H1 (cell line): ENCODE results near the gene WASHC3. TPM values are rescaled to one million over a fixed set of nuclear protein-coding genes. Genes with fewer than 3 reads are reported as not detected.

Experiments used
- CTCF ChIA-PET: fragments of 300-600 bp; sonication (Branson Sonifier 250); formaldehyde crosslinking; loops from one replicate; lab custom pipeline; 2021; ENCODE audit not compliant: partially characterized antibody; lab: Charles Lee
- POLR2A ChIA-PET: fragments of 300-600 bp; sonication (Branson Sonifier 250); formaldehyde crosslinking; loops from one replicate; lab custom pipeline; 2021; ENCODE audit warnings: inconsistent platforms; ENCODE audit not compliant: partially characterized antibody; lab: Charles Lee
- DNase-seq, 2 experiments: peaks; one replicate each; pipeline versions ENCODE4 v3.0.0 to v3.0.0-alpha.2; 2010 to 2022; ENCODE audit warnings: low spot score in 2 of 2, low read depth in 1 of 2, mixed read lengths in 1 of 2
- FAIRE-seq: peaks from 2 replicates; lab custom pipeline; 2011; peaks lifted over from hg19 to GRCh38; lab: Jason Lieb, UNC
- H2AFZ ChIP-seq: 2 replicates; pipeline ENCODE4 v1.8.1; 2012; ENCODE audit warnings: low read length, inconsistent platforms
- H2AK5ac ChIP-seq: 2 replicates; pipeline ENCODE4 v1.6.1; 2013; ENCODE audit warnings: low read depth, low read length
- H2BK120ac ChIP-seq: replicated peaks from 2 replicates; pipeline ENCODE3; 2013; ENCODE audit warnings: low read depth, low read length, inconsistent platforms
- H2BK12ac ChIP-seq: 2 replicates; pipeline ENCODE4 v1.6.1; 2013; ENCODE audit warnings: low read depth, low read length
- H2BK15ac ChIP-seq: 2 replicates; pipeline ENCODE4 v1.6.1; 2013; ENCODE audit warnings: low read length
- H2BK20ac ChIP-seq: 2 replicates; pipeline ENCODE4 v1.6.1; 2013; ENCODE audit warnings: low read length
- H2BK5ac ChIP-seq: 2 replicates; pipeline ENCODE4 v1.6.1; 2013; ENCODE audit warnings: low read depth, low read length
- H3K14ac ChIP-seq: 2 replicates; pipeline ENCODE4 v1.6.1; 2013; ENCODE audit warnings: inconsistent platforms; ENCODE audit not compliant: insufficient read length
- H3K18ac ChIP-seq: 2 replicates; pipeline ENCODE4 v1.6.1; 2013; ENCODE audit warnings: low read length; ENCODE audit errors: extremely low read depth
- H3K23ac ChIP-seq: 2 replicates; pipeline ENCODE4 v1.6.1; 2013; ENCODE audit warnings: inconsistent platforms; ENCODE audit not compliant: insufficient read length
- H3K23me2 ChIP-seq: 2 replicates; pipeline ENCODE4 v1.6.1; 2013; ENCODE audit warnings: low read depth, low read length
- H3K27ac ChIP-seq: 2 replicates; pipeline ENCODE4 v1.6.1; 2011; ENCODE audit warnings: low read depth, low read length, inconsistent platforms
- H3K27me3 ChIP-seq, 4 experiments: replicated peaks in 1 of 4; 1 replicate in 1 of 4; 2 replicates in 3 of 4; pipeline versions ENCODE4 v1.6.1 to v1.8.1; 2011 to 2013; ENCODE audit warnings: low read length in 3 of 4, mild to moderate bottlenecking in 3 of 4, inconsistent platforms in 2 of 4, mixed read lengths in 2 of 4, moderate library complexity in 1 of 4; ENCODE audit not compliant: control insufficient read depth in 3 of 4, insufficient read depth in 3 of 4; ENCODE audit errors: extremely low read depth in 1 of 4
- H3K36me3 ChIP-seq, 4 experiments: 2 replicates each; pipeline versions ENCODE4 v1.6.1 to v1.8.1; 2011 to 2013; ENCODE audit warnings: mild to moderate bottlenecking in 4 of 4, low read length in 3 of 4, moderate library complexity in 2 of 4, control low read depth in 1 of 4, inconsistent platforms in 1 of 4; ENCODE audit not compliant: insufficient read depth in 4 of 4, control insufficient read depth in 2 of 4
- H3K4ac ChIP-seq: replicated peaks from 2 replicates; pipeline ENCODE3; 2013; ENCODE audit warnings: low read length, low read depth, mixed read lengths, inconsistent platforms; ENCODE audit not compliant: insufficient read length
- H3K4me1 ChIP-seq, 4 experiments: replicated peaks in 1 of 4; 1 replicate in 1 of 4; 2 replicates in 3 of 4; pipeline versions ENCODE4 v1.6.1 to v1.8.1; 2011 to 2013; ENCODE audit warnings: low read length in 3 of 4, inconsistent platforms in 2 of 4, mixed read lengths in 1 of 4; ENCODE audit not compliant: insufficient read depth in 4 of 4, control insufficient read depth in 3 of 4
- H3K4me2 ChIP-seq, 2 experiments: 2 replicates each; pipeline versions ENCODE4 v1.6.1 to v1.8.1; 2011 to 2013; ENCODE audit warnings: low read depth in 2 of 2, low read length in 2 of 2, control low read depth in 1 of 2, inconsistent platforms in 1 of 2, mild to moderate bottlenecking in 1 of 2; ENCODE audit not compliant: insufficient read depth in 1 of 2
- H3K4me3 ChIP-seq, 4 experiments: fragments of 200-600, 300-600 bp in 1 of 4; sonication (generic), shearing (Covaris generic), sonication (Bioruptor Twin) in 1 of 4; 2 replicates each; pipeline versions ENCODE4 v1.5.1 to v1.8.1; 2011 to 2016; ENCODE audit warnings: low read length in 4 of 4, low read depth in 3 of 4, control low read depth in 2 of 4, inconsistent platforms in 2 of 4, mild to moderate bottlenecking in 2 of 4, mixed read lengths in 1 of 4, moderate library complexity in 1 of 4; ENCODE audit not compliant: insufficient read depth in 2 of 4; ENCODE audit errors: extremely low read depth in 1 of 4
- H3K56ac ChIP-seq: replicated peaks from 2 replicates; pipeline ENCODE3; 2013; ENCODE audit warnings: low read depth, mild to moderate bottlenecking, mixed read lengths, low read length, inconsistent platforms; ENCODE audit not compliant: insufficient read length
- H3K79me1 ChIP-seq: 2 replicates; pipeline ENCODE4 v1.6.1; 2013; ENCODE audit warnings: low read depth, low read length, control low read depth
- H3K79me2 ChIP-seq, 2 experiments: 2 replicates each; pipeline versions ENCODE4 v1.6.1 to v1.8.1; 2012 to 2013; ENCODE audit warnings: low read length in 2 of 2, mild to moderate bottlenecking in 2 of 2, inconsistent platforms in 1 of 2; ENCODE audit not compliant: insufficient read depth in 2 of 2, control insufficient read depth in 1 of 2
- H3K9ac ChIP-seq, 4 experiments: replicated peaks in 1 of 4; 1 replicate in 1 of 4; 2 replicates in 3 of 4; pipeline versions ENCODE4 v1.6.1 to v1.8.1; 2011 to 2013; ENCODE audit warnings: low read depth in 3 of 4, low read length in 3 of 4, control low read depth in 2 of 4, mild to moderate bottlenecking in 2 of 4, moderate library complexity in 2 of 4, inconsistent platforms in 1 of 4; ENCODE audit errors: extremely low read depth in 1 of 4
- H3K9me3 ChIP-seq, 2 experiments: 2 replicates each; pipeline versions ENCODE4 v1.6.1 to v1.8.1; 2012 to 2013; ENCODE audit warnings: mild to moderate bottlenecking in 2 of 2, moderate library complexity in 2 of 2, control low read depth in 1 of 2, inconsistent platforms in 1 of 2, low read depth in 1 of 2, low read length in 1 of 2, mixed read lengths in 1 of 2; ENCODE audit not compliant: insufficient read depth in 2 of 2
- H4K20me1 ChIP-seq, 2 experiments: replicated peaks in 1 of 2; 2 replicates each; pipeline versions ENCODE3 to v1.8.1; 2011 to 2013; ENCODE audit warnings: inconsistent platforms in 2 of 2, low read length in 2 of 2, mild to moderate bottlenecking in 1 of 2; ENCODE audit not compliant: insufficient read depth in 2 of 2, control insufficient read depth in 1 of 2
- H4K5ac ChIP-seq: 2 replicates; pipeline ENCODE4 v1.6.1; 2013; ENCODE audit warnings: low read length, low read depth, mixed read lengths, inconsistent platforms; ENCODE audit not compliant: insufficient read length
- H4K8ac ChIP-seq: 2 replicates; pipeline ENCODE4 v1.8.0; 2013; ENCODE audit warnings: mild to moderate bottlenecking, moderate library complexity, low read length, inconsistent platforms; ENCODE audit not compliant: insufficient read depth; ENCODE audit errors: extremely low read depth
- H4K91ac ChIP-seq: replicated peaks from 2 replicates; pipeline ENCODE3; 2013; ENCODE audit warnings: low read length, mixed read lengths, inconsistent platforms; ENCODE audit not compliant: insufficient read length
- CBX8 ChIP-seq: fragments of 300-800, 300-1000 bp; sonication (generic); IDR thresholded peaks from 2 replicates; pipeline ENCODE4 v1.7.1; 2016; ENCODE audit warnings: low read depth, low read length, borderline replicate concordance
- GTF2F1 ChIP-seq: IDR thresholded peaks from 2 replicates; pipeline ENCODE4 v1.6.1; 2012; ENCODE audit warnings: low read depth, low read length, improper control_type of control experiment, borderline replicate concordance
- HDAC6 ChIP-seq: IDR thresholded peaks from one replicate; pipeline ENCODE4 v1.7.1; 2012; ENCODE audit warnings: low read depth, mild to moderate bottlenecking, inconsistent platforms, low read length, moderate library complexity
- JUND ChIP-seq: IDR thresholded peaks from 2 replicates; pipeline ENCODE4 v1.6.1; 2011; ENCODE audit warnings: mild to moderate bottlenecking, improper control_type of control experiment, low read length
- PHF8 ChIP-seq: fragments of 200-600 bp; sonication (generic); conservative IDR thresholded peaks from 2 replicates; pipeline ENCODE4 v1.7.1; 2012; ENCODE audit warnings: low read depth, mild to moderate bottlenecking, inconsistent platforms, low read length, moderate library complexity
- POU5F1 ChIP-seq: IDR thresholded peaks from 2 replicates; pipeline ENCODE4 v1.6.1; 2011; ENCODE audit warnings: low read depth, mild to moderate bottlenecking, low read length, moderate library complexity
- RBBP5 ChIP-seq: IDR thresholded peaks from 2 replicates; pipeline ENCODE4 v1.7.1; 2012; ENCODE audit warnings: low read depth, mild to moderate bottlenecking, inconsistent platforms, low read length, moderate library complexity, borderline replicate concordance
- RFX5 ChIP-seq: IDR thresholded peaks from 2 replicates; pipeline ENCODE4 v1.6.1; 2011; ENCODE audit warnings: low read depth, low read length, improper control_type of control experiment, borderline replicate concordance
- SIRT6 ChIP-seq: IDR thresholded peaks from one replicate; pipeline ENCODE4 v1.7.1; 2012; ENCODE audit warnings: low read length, inconsistent platforms
- SP4 ChIP-seq: IDR thresholded peaks from 2 replicates; pipeline ENCODE4 v1.6.1; 2012; ENCODE audit warnings: low read length, inconsistent platforms
- TAF1 ChIP-seq: IDR thresholded peaks from 2 replicates; pipeline ENCODE4 v1.6.1; 2011; ENCODE audit warnings: mild to moderate bottlenecking, low read depth, low read length
- TAF7 ChIP-seq: optimal IDR thresholded peaks from 2 replicates; pipeline ENCODE3; 2011; ENCODE audit warnings: low read depth, mild to moderate bottlenecking, inconsistent platforms, low read length, moderate library complexity, borderline replicate concordance
- TCF12 ChIP-seq: IDR thresholded peaks from 2 replicates; pipeline ENCODE4 v1.6.1; 2011; ENCODE audit warnings: low read depth, mild to moderate bottlenecking, low read length
- USF2 ChIP-seq: IDR thresholded peaks from 2 replicates; pipeline ENCODE4 v1.6.1; 2011; ENCODE audit warnings: low read length, improper control_type of control experiment
- YY1 ChIP-seq: IDR thresholded peaks from 2 replicates; pipeline ENCODE4 v1.6.1; 2011; ENCODE audit warnings: low read depth, mild to moderate bottlenecking, low read length
- whole genome bisulfite sequencing, 2 experiments: shearing (Covaris generic) in 1 of 2; methylation state at CpG; one replicate each; pipeline versions ENCODE4 v1.1.6 to v1.1.7; 2013 to 2015; ENCODE audit warnings: low lambda C conversion rate in 2 of 2, mixed read lengths in 2 of 2, inconsistent platforms in 1 of 2, low coverage in 1 of 2, missing lambda C conversion rate in 1 of 2; ENCODE audit not compliant: insufficient replicate concordance in 2 of 2, insufficient coverage in 1 of 2, insufficient read length in 1 of 2; ENCODE audit errors: extremely low coverage in 1 of 2, missing lambda C conversion rate in 1 of 2; 5-methylcytosine and 5-hydroxymethylcytosine counted together
- polyA plus RNA-seq, 7 experiments: library from polyadenylated mRNA; depleted of rRNA in 3 of 7; stranded (reverse) in 5 of 7; unstranded in 2 of 7; fragments of >200 nt in 5 of 7; fragments of 200-250 nt in 2 of 7; gene quantifications; 1 replicate in 5 of 7; 2 replicates in 1 of 7; 4 replicates in 1 of 7; pipeline versions ENCODE4 v1.2.1 to v1.2.3, GENCODE V29; 2011 to 2013; ENCODE audit warnings: missing spikeins in 2 of 7, mixed read lengths in 2 of 7
- total RNA-seq: library from RNA; stranded (reverse); fragmentation: NEBNext Ultra II Directional; extraction: Animal tissue kit (Norgen Biotek cat#: 25700); gene quantifications from 2 replicates; pipeline ENCODE4 v1.2.1, GENCODE V29; 2021

Gene WASHC3
- total and polyA plus RNA-seq, 2 of the 8 experiments (the other 6 are each of a cell fraction or from before 2014, with no cell fraction given) = 7.4 to 8.3 TPM

- H3K18ac ChIP-seq = no peak overlapping the region
- TF ChIP-seq SIRT6 (no peak), TAF7 (no peak), CBX8 (no peak), PHF8 (no peak), USF2 (no peak), SP4 (no peak), GTF2F1 (no peak), RFX5 (no peak), HDAC6 (no peak), YY1 (no peak), JUND (no peak), TAF1 (no peak), TCF12 (no peak), POU5F1 (no peak), RBBP5 (no peak)
Observed at GRCh38 chr12:102096855-102097254, 35.1 kb upstream of the WASHC3 start.

More at GRCh38 chr12:102096855-102097254, 35.1 kb upstream of the WASHC3 start:
- ChIA-PET CTCF (interaction anchor here (0.5 to 2.6 kb wide), 9 partner anchors 11 to 715 kb away, joined by 3 to 10 read pairs (median 4); no protein-coding TSS in a partner anchor), POLR2A (no interaction called here)
- 89% methylated on average over 3 of the region's 3 CpGs; no CpG with 5 or more reads in 1 of the 2 experiments for WGBS, 2 experiments
- H3K79me1 ChIP-seq = no peaks in the 10 kb centered on the region
- no peak overlapping the region for H2BK20ac ChIP-seq
- H2BK120ac ChIP-seq = no peak overlapping the region
- H3K36me3 ChIP-seq = peaks cover 0 to 19% (median 10%) of the 10 kb centered on the region in 4 experiments; a peak in 4 of 8 replicates
- no peak overlapping the region for H4K91ac ChIP-seq
- H4K5ac ChIP-seq = no peak overlapping the region
- no peak overlapping the region for H3K14ac ChIP-seq
- H3K4me1 ChIP-seq = no peaks in the 10 kb centered on the region
- no peak overlapping the region for H4K8ac ChIP-seq
- no peaks in the 10 kb centered on the region for H3K79me2 ChIP-seq
- no peaks in the 10 kb centered on the region for H3K9me3 ChIP-seq
- H3K23me2 ChIP-seq = no peaks in the 10 kb centered on the region
- DNase-seq (no peak), FAIRE-seq (no peak)
- no peak overlapping the region for H3K4ac ChIP-seq
- no peaks in the 10 kb centered on the region for H4K20me1 ChIP-seq
- H3K23ac ChIP-seq = no peak overlapping the region
- no peak overlapping the region for H3K4me2 ChIP-seq
- H2BK15ac ChIP-seq = no peak overlapping the region
- no peak overlapping the region for H2AFZ ChIP-seq
- H3K56ac ChIP-seq = no peak overlapping the region
- H3K27me3 ChIP-seq = no peaks in the 10 kb centered on the region
- no peak overlapping the region for H2AK5ac ChIP-seq
- H3K4me3 ChIP-seq = no peak overlapping the region
- no peak overlapping the region for H2BK5ac ChIP-seq
- H3K9ac ChIP-seq = no peak overlapping the region
- no peak overlapping the region for H2BK12ac ChIP-seq
- no peak overlapping the region for H3K27ac ChIP-seq
